Prostate gland (tissue), 2 donors: ENCODE data around the gene ERN2. TPM values are rescaled to one million over a fixed set of nuclear protein-coding genes. Genes with fewer than 3 reads are reported as not detected.

ENCODE experiments used
- DNase-seq: peaks from one replicate; pipeline ENCODE4 v3.0.0-alpha.2; 2019; ENCODE audit warnings: low spot score
- H3K27ac ChIP-seq, 2 donors: fragments of 200-600 bp; sonication (generic); 2 replicates each; pipeline ENCODE4 v1.5.1; 2017 to 2019
- H3K27me3 ChIP-seq: fragments of 200-600 bp; sonication (generic); replicated peaks from 2 replicates; pipeline ENCODE4 v1.5.1; 2019; ENCODE audit not compliant: insufficient read depth
- H3K36me3 ChIP-seq, 2 donors: fragments of 200-600 bp; sonication (generic); 1 replicate in 1 of 2; 2 replicates in 1 of 2; pipeline versions ENCODE4 v1.5.1 to v1.8.1; 2017 to 2019
- H3K4me1 ChIP-seq: fragments of 200-600 bp; sonication (generic); replicated peaks from 2 replicates; pipeline ENCODE4 v1.5.1; 2019
- H3K4me3 ChIP-seq, 2 donors: fragments of 200-600 bp; sonication (generic); 2 replicates each; pipeline ENCODE4 v1.5.1; 2017 to 2019
- H3K9me3 ChIP-seq: fragments of 200-600 bp; sonication (generic); 2 replicates; pipeline ENCODE4 v1.5.1; 2017
- POLR2A ChIP-seq: fragments of 450-650 bp; IDR thresholded peaks from one replicate; pipeline ENCODE4 v1.6.1; 2016; ENCODE audit warnings: antibody characterized with exemption, mild to moderate bottlenecking
- POLR2AphosphoS5 ChIP-seq: sonication (generic); formaldehyde crosslinking; IDR thresholded peaks from one replicate; pipeline ENCODE4 v1.6.1; 2017; ENCODE audit warnings: antibody characterized with exemption
- WGBS: methylation state at CpG from one replicate; pipeline ENCODE4 v1.1.5; 2018; 5-methylcytosine and 5-hydroxymethylcytosine counted together
- intact Hi-C: fragments of 100-400 bp; cut with DNase I; formaldehyde crosslinking; loops from one replicate; pipeline ENCODE4 v1.14.2; 2022
- total RNA-seq, 2 donors: library from RNA; depleted of rRNA; stranded (reverse); fragments of >200 nt; gene quantifications; one replicate each; pipeline ENCODE4 v1.1.0, GENCODE V29; 2016
- TF ChIP-seq, protein P1 (sequence below), 4 experiments: fragments of 200-600 bp in 2 of 4; fragments of 450-650 bp in 2 of 4; sonication (generic) in 2 of 4; IDR thresholded peaks; 1 replicate in 3 of 4; 2 replicates in 1 of 4; pipeline ENCODE4 v1.5.1; 2016 to 2019; ENCODE audit warnings: antibody characterized with exemption in 4 of 4, mild to moderate bottlenecking in 2 of 4, moderate library complexity in 2 of 4

Gene ERN2
- total RNA-seq, 2 donors from 2014 or later, result 2.9 to 6.0 TPM

DNA sequence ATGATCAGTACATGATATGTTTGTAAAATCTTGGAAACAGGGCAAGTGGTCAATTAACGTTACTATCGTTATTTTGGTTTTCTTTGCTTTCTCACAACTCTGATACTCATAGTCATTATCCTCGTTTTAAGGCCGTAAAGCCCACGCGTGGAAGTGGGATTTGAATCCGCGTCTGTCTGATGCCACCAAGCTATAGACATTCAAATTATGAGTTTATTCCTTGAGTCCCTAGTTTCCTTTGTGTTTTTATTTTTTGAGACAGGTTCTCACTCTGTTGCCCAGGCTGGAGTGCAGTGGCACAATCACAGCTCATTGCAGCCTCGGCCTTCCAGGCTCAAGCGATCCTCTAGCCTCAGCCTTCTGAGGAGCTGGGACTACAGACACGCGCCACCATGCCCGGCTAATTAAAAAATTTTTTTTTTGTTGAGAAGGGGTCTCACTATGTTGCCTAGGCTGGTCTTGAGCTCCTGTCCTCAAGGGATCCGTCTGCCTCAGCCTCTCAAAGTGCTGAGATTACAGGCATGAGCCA, 70.7 kb downstream of the ERN2 start:
- Histone ChIP-seq H3K4me1 (peaks cover 9% of the 10 kb centered on the region), H3K4me3 (peak overlapping the region; percentile 69 to 94), H3K9me3 (no peaks in the 10 kb centered on the region), H3K27ac (no peak overlapping the region), H3K36me3 (no peaks in the 10 kb centered on the region), H3K27me3 (no peaks in the 10 kb centered on the region)
- no peak for DNase-seq
- WGBS, result 73% methylated on average over 14 of the region's 14 CpGs
- TF ChIP-seq POLR2AphosphoS5 (no peak), POLR2A (no peak)
- TF ChIP-seq, protein P1, sequence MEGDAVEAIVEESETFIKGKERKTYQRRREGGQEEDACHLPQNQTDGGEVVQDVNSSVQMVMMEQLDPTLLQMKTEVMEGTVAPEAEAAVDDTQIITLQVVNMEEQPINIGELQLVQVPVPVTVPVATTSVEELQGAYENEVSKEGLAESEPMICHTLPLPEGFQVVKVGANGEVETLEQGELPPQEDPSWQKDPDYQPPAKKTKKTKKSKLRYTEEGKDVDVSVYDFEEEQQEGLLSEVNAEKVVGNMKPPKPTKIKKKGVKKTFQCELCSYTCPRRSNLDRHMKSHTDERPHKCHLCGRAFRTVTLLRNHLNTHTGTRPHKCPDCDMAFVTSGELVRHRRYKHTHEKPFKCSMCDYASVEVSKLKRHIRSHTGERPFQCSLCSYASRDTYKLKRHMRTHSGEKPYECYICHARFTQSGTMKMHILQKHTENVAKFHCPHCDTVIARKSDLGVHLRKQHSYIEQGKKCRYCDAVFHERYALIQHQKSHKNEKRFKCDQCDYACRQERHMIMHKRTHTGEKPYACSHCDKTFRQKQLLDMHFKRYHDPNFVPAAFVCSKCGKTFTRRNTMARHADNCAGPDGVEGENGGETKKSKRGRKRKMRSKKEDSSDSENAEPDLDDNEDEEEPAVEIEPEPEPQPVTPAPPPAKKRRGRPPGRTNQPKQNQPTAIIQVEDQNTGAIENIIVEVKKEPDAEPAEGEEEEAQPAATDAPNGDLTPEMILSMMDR (IDR thresholded peaks at IDR 0.05), result no peak
- intact Hi-C loops, result no loop called here

DNA sequence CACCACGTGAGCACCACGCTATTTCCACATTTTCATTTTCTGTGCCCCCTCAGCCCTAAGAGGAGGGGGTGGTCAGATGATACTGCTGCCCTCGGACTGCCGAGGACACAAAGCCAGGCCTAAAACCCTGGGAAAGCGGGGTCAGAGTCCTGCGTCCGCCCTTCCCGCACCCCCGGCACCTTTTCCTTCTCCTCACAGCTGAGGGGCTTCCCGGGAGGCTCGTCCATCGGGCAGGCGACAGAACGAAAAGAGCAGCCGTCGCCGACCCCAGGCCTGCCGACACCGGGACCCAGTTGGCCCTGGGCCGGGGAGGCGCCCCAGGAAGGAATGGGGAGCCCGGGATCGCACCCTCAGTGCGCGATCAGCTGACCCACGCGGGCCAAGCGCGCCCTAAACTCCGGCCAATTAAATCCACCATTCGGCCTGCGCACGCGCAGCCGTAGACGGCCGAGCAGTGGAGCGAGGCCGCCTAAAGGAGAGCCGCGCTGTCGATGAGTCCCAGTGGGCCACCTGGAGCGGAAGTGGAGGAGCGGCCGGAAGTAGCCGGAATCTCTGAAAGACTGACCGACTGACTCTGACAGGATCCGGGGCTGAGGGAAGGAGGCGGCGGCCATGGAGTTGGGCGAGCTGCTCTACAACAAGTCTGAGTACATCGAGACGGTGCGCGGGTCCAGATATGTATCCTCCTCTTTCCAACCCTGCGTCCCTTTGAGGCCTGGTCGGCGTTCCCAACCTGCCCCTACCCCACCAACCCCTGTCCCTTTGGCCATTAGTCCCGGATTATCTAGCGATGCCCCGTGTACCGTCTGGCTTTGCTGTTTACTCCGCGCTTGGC, 71.9 kb downstream of the ERN2 start, which contains the start of the genes DCTN5 and PALB2:
DCTN5 (plus strand) TSS at position 536 of the 835 bp plus-strand sequence; CDS start at position 613, 77 bp downstream.
PALB2 (minus strand) TSS at position 380 of the 835 bp plus-strand sequence; CDS start at position 227, 153 bp downstream.
- intact Hi-C loops, result no loop called here
- no peaks in the 10 kb centered on the region for H3K27me3 ChIP-seq
- H3K9me3 ChIP-seq, result no peaks in the 10 kb centered on the region
- 1% methylated on average over 63 of the region's 64 CpGs for WGBS
- peak; percentile 91 for DNase-seq
- peak within 1 kb of the TSS; percentile 69 to 94 for H3K4me3 ChIP-seq
- peaks cover 9% of the 10 kb centered on the region for H3K4me1 ChIP-seq
- peak within 1 kb of the TSS; percentile 67 to 76 for H3K27ac ChIP-seq
- TF ChIP-seq POLR2AphosphoS5 (peak; percentile 97), POLR2A (peak; percentile 49)
- TF ChIP-seq, protein P1 (IDR thresholded peaks at IDR 0.05), result peak in 1 of 4 experiments; percentile 24
- no peaks in the 10 kb centered on the region for H3K36me3 ChIP-seq

DNA sequence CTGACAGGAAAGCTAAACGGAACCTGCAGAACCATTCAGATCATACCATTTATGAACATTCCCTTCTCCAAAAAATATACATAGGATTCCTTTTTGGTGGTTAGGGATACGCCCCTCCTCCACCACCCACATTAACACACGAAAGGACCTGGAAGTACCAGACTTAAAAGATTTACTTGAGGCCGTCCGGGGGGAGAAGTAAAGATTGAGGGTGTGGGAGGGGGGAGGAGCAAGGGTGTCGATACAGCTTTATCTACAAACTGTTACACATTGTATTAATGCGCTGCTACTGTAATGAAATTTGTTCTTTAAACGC, 72.4 kb downstream of the ERN2 start:
- 2% methylated on average over 8 of the region's 8 CpGs for WGBS
- Histone ChIP-seq H3K36me3 (no peaks in the 10 kb centered on the region), H3K4me3 (peak overlapping the region; percentile 69 to 94), H3K9me3 (no peaks in the 10 kb centered on the region), H3K4me1 (peaks cover 9% of the 10 kb centered on the region), H3K27ac (peak overlapping the region in 1 of 2 donors; percentile 67), H3K27me3 (no peaks in the 10 kb centered on the region)
- intact Hi-C loops, result no loop called here
- DNase-seq, result no peak
- TF ChIP-seq POLR2AphosphoS5 (no peak), POLR2A (no peak)
- TF ChIP-seq, protein P1 (IDR thresholded peaks at IDR 0.05), result no peak

Other genes with a start within 250 kb of the ERN2 start
- gene GGA2, start 202.7 kb downstream of the ERN2 start, total RNA-seq, result 100 to 1,000 TPM in 1 of 2 donors, 10 to 100 TPM in 1; 75.7 to 105 TPM
- gene EARS2, start 155.9 kb downstream of the ERN2 start, total RNA-seq, result 10 to 100 TPM; 40.3 to 60.2 TPM
- gene UBFD1, start 155.5 kb downstream of the ERN2 start, total RNA-seq, result 100 to 1,000 TPM in 1 of 2 donors, 10 to 100 TPM in 1; 92.2 to 218 TPM
- gene NDUFAB1, start 116.9 kb downstream of the ERN2 start, total RNA-seq, result 100 to 1,000 TPM in 1 of 2 donors, 10 to 100 TPM in 1; 82.3 to 129 TPM
- 10 to 100 TPM; 10.8 to 15.6 TPM for gene PALB2, start 71.9 kb downstream of the ERN2 start, total RNA-seq
- 10 to 100 TPM; 38.8 to 63.6 TPM for gene DCTN5, start 71.8 kb downstream of the ERN2 start, total RNA-seq
- gene PLK1, start 34.3 kb downstream of the ERN2 start, total RNA-seq, result 1 to 10 TPM; 2.6 to 8.7 TPM
- 1 to 10 TPM; 1.9 to 3.7 TPM for gene CHP2, start 41.8 kb upstream of the ERN2 start, total RNA-seq
- 10 to 100 TPM in 1 of 2 donors, 1 to 10 TPM in 1; 2.9 to 28.6 TPM for gene PRKCB, start 122.8 kb upstream of the ERN2 start, total RNA-seq